ENCODE results near the gene TAS2R1.
"Not testable (repeated sequence)": the region's sequence is repeated elsewhere in the genome, so short reads cannot be mapped to it uniquely, and the experiment has no call there.

TAS2R1 gene

GRCh38 chr5:9622971-9623421 is 7.2 kb downstream of the TAS2R1 start:
- no peak for DNase-seq (ENCODE audit: low read depth)

DNA sequence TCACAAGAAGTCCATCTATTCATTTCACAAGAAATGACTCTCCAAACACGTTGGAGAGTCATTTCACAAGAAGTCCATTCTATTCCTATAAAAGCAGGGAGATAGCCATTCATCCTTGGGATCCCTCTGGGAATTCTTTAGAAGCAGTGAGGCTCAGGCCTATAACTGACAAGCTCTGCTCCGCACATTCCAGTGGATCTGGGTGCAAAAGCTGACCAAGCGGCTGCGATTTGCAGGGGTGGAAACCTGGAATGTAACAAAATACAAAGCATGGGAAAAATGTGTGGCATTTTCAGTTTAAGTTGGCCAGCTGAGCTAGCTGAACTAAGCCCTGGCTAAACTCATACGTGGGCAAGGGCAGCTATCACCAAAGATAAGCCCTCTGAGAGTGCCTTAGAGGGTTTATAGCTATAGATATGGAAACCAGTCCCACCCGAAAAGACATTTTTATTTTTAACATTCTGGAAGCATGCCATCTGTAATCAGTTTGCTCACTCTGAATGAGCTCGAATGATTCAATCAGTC is 8.7 kb downstream of the TAS2R1 start:
- no peak for DNase-seq (ENCODE audit: low read depth)

GRCh38 chr5:9619331-9620092 is 10.6 kb downstream of the TAS2R1 start:
- no peak for DNase-seq (ENCODE audit: low read depth)

GRCh38 chr5:9617739-9618504 is 12.2 kb downstream of the TAS2R1 start:
- DNase-seq (ENCODE audit: low read depth), result no peak

DNA sequence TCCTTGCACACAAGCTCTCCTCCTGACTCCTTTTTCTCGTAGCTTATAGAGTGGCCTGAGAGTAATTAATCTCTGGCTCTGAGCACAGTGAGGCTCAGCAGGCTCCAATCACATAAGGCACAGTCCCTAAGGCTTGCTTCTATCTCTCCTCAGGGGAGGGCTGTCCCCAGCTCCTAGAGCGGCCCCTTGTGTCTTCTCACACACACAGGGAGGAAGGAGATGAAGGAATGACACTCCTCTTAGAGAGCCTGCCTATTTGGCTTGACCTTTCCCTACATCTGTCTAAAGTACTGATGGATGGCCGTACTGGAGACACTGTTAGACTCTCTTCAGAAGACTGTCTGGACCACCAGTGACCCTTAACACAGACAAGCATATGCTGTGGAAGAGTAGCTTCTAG is 12.9 kb downstream of the TAS2R1 start:
- DNase-seq (ENCODE audit: low read depth), result no peak

GRCh38 chr5:9615331-9615730 is 14.8 kb downstream of the TAS2R1 start:
- no peak for DNase-seq (ENCODE audit: low read depth)

GRCh38 chr5:9613360-9613759 is 16.8 kb downstream of the TAS2R1 start:
- DNase-seq (ENCODE audit: low read depth), result no peak

DNA sequence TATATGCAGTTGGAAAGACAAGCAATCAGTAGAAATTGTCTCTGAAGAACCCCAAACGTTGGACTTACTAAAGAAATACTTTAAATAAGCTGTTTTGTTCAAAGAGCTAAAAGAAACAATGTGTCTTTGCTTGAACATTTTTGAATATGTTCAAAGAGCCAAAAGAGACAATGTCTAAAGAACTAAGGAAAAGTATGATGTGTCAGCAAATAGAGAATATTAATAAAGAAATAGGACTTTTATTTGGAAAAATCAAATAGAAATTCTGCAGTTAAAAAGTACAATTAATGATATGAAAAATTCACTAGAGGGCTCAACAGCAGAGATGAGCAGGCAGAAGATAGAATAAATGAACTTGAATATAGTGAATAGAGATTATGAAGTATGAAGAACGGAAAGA is 19.2 kb downstream of the TAS2R1 start:
- no peak for DNase-seq (ENCODE audit: low read depth)

DNA sequence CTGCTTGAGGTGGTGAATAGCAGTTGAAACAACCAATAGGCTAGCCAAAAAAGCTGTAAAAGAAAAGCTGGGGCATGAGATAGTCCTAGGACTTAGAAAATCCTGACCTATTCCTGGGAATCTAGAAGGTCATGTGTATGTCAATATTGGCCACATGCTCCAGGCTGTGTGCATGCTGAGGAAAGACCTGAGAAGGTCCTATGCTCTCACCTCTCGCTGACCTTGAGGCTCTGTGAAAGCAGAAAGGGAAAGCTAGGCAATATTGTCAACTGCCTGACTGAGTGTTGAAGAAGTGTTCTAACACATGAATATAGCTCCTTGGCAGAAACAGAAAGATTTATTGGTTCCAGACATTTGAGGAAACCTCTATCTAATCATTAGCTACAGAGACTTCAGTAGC is 19.8 kb downstream of the TAS2R1 start:
- no peak for DNase-seq (ENCODE audit: low read depth)

DNA sequence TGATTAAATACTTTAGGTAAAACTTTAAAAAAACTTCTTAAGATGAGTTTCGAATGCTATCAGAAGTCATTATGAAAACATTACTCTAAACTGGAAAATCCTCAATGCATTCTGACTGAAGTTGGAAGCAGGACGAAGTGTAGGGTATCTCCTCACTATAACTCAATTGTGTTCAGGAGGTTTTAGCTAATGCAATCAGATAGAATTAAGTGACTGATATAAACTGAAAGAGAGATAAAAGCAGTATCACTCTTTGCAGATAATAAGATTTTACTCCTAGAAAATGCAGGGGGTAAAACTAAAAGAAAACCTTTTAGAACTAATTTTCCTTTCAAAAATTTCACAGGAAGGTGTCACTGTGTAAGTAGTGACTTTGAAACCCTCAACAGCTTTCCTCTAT is 22.1 kb downstream of the TAS2R1 start:
- DNase-seq (ENCODE audit: low read depth), result no peak

DNA sequence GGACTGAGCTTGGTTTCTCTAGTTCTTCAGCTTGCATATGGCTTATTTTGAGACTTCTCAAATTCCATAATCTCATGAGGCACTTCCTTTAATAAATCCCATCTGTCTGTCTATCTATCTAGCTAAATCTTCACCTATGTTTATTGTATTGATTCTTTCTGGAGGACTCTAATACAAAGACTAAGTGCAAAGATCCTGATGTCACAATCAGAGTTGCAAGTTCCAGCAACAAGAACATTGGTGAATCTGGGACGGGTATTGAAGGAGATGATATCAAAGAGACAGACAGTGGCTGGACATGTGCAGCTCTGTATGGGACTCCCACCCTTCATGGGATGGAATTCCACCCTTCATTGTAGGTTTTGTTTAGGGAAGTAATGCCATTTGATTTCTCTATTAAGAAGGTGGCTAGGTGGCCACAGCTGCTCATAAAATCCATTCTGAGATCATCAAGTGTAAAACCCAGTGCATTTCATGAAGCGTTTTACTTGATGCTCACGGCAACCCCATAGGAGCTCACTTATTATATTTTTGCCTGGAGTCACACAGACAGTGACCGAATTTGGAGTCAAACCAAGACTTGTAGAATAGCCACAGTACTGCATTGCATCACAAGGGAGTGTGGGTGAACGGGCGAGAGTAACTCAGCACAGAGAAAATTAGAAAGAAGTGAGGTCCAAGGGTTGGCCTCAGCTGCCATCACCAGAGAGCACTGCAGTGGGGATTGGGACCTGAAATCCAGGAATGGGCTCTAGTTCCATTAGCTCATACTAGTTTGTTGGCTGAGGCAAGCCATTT is 24.9 kb downstream of the TAS2R1 start:
- DNase-seq (ENCODE audit: low read depth), result no peak

DNA sequence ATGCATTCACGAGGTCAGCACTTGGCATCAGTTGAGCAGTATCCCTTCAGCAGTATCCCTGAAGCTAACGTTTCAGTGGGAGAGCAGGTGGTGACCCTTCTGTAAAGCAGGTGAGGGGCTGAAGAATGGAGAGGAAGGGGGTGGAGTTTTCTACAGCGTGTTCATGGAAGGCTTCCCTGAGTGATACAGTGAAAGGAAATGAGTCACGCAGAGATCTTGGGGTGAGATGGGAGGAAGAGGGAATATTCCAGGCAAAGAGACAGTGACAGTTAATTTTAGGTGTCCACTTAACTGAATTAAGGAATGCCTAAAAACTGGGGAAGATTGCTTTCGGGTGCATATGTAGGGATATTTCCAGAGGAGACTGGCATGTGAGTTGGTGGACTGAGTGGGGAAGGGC is 25.7 kb downstream of the TAS2R1 start:
- DNase-seq (ENCODE audit: low read depth), result no peak

DNA sequence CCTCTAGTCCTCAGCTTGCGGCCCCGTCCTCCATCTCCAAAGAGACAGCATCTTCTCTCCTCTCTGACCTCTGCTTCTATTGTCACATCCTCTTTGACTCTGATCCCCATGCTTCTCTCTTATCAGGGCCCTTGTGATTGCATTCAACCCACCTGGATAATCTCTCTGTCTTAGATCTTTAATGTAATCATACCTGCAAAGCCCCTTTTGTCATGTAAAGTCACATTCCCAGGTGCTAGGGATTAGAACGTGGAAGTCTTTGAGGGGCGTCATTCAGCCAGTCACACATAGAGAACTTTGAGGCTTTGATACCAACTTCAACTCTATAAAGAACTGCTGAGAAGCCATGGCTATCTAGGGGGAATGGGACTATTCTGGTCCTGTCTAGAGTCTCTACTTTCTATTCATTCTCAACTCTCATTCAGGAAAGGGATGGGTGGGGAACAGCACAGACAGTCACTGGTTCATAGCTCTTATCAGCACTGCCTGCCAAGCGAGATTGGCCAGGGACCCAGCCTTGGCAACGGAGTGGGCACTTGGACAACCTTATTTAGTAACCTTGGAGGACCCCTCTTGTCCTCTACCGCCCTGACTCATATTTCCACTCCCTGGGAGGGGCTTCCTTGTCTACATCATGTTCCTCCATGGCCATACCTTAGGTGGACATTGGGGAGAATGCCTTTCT is 29.0 kb downstream of the TAS2R1 start:
- no peak for DNase-seq (ENCODE audit: low read depth)

DNA sequence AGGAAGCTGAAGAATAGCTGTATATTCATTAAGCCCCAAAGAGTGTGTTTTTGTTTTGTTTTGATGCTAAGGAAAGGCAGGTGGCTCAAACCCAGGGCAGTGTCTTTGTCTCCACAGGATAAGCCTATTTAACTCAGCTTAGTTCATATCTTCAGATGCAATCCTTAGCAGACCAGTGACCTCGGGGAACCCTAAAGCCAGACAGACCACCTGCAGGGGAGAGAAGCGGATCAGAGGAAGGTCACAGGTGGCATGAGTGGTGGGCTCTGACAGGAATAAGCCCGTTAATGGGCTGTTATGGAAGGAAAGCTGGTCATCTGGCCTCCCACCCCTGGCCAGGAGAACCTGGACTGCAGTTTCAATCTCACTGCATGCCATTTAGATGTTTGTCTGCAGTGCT is 30.8 kb downstream of the TAS2R1 start:
- no peak for DNase-seq (ENCODE audit: low read depth)

GRCh38 chr5:9598329-9598728 is 31.8 kb downstream of the TAS2R1 start:
- DNase-seq (ENCODE audit: low read depth), result not testable (repeated sequence)

- not testable (repeated sequence) for DNase-seq (ENCODE audit: low read depth)
Measured at GRCh38 chr5:9597322-9597721, 32.8 kb downstream of the TAS2R1 start.

- DNase-seq (ENCODE audit: low read depth), result no peak
Measured at GRCh38 chr5:9596824-9597223, 33.3 kb downstream of the TAS2R1 start.

- no peak for DNase-seq (ENCODE audit: low read depth)
Measured at GRCh38 chr5:9596171-9596780, 33.9 kb downstream of the TAS2R1 start.

- no peak for DNase-seq (ENCODE audit: low read depth)
Measured at GRCh38 chr5:9594913-9595312, 35.2 kb downstream of the TAS2R1 start.

DNA sequence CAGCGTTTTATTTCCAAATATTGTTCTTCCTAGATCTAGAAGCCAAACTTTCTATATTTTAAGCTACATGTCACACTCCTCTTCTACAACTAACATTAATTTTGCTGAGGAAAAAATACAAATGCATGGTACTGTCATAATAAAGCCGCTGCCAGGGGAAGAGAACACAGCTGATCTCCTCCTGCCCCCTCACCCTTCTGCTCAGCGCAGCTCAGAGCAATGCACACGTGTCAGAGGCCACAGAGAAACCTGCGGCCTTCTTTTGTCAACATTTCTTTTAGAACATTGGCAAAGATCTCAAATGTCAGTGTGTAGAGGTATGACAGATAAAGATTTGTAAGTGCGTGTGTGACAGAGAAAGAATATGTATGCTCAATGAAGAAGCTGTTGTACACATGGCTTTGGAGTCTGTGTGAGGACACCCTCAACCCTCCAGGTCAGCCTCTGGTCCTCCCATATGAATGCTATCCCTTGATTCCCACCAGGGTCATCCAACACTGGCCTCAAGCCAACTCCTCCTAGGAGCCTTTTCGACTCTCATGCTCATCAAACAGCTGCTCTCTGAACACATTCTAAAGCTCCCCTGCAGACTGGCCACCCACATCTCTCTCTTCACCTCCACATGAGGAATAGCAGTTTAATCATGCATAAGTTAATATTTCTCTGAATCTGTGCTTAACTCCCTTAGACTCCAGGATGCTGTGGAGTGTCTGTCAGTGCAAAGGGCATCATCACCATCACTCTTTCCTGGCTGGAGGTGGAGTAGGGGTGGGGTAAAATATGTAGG is 40.9 kb downstream of the TAS2R1 start:
- no peak for DNase-seq (ENCODE audit: low read depth)

- DNase-seq (ENCODE audit: low read depth), result no peak
Measured at GRCh38 chr5:9588254-9588653, 41.9 kb downstream of the TAS2R1 start.
